Measurements from ENCODE around the gene TMEM139. TPM values are rescaled to one million over a fixed set of nuclear protein-coding genes. Genes with fewer than 3 reads are reported as not detected.

The TMEM139 gene
- total RNA-seq, 2 donors from 2014 or later = 18.4 to 27.2 TPM

DNA sequence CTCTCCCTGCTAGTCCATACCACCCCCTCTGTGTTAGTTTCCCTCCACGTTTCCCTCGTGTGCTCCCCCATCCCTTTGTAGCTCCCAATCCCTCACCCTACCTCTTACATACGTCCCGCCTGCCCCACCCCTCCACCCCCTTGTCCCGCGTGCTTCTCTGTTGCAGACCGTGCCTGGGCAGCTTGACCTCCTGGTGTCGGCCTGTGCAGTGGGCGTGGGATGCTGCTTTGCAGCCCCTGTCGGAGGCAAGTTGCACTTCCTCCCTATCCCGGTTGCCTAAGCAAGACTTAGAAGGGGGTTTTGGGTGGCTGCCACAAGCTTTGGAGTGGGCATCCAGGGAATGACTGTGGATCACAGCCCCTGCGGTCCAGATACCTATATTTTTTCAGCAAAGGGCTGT is 38.9 kb downstream of the TMEM139 start:
- H3K36me3 ChIP-seq = no peaks in the 10 kb centered on the region
- intact Hi-C loops (cut with DNase I) = loop anchor here (5.0 kb wide), 1 partner anchor 89 kb away; no protein-coding TSS in a partner anchor
- H3K27me3 ChIP-seq = no peaks in the 10 kb centered on the region
- H3K4me1 ChIP-seq = no peaks in the 10 kb centered on the region
- no peaks in the 10 kb centered on the region for H3K9me3 ChIP-seq
- H3K27ac ChIP-seq = no peak overlapping the region
- H3K9ac ChIP-seq (ENCODE audit: low read depth in 2 of 2, low read length in 2 of 2) = no peak overlapping the region
- no peak for DNase-seq
- H3K4me3 ChIP-seq = no peak overlapping the region
- TF ChIP-seq CTCF (IDR thresholded peaks at IDR 0.05) = no peak

- Histone ChIP-seq H3K4me3 (no peak overlapping the region), H3K9me3 (no peaks in the 10 kb centered on the region), H3K4me1 (no peaks in the 10 kb centered on the region), H3K36me3 (no peaks in the 10 kb centered on the region), H3K27ac (no peak overlapping the region), H3K27me3 (no peaks in the 10 kb centered on the region), H3K9ac (ENCODE audit: low read depth in 2 of 2, low read length in 2 of 2) (no peak overlapping the region)
- no peak for DNase-seq
- no peak for TF ChIP-seq CTCF (IDR thresholded peaks at IDR 0.05)
- intact Hi-C loops (cut with DNase I) = no loop called here
Observed at GRCh38 chr7:143325240-143325639, 40.5 kb downstream of the TMEM139 start.

- no peaks in the 10 kb centered on the region for H3K36me3 ChIP-seq
- DNase-seq = no peak
- no peak overlapping the region for H3K4me3 ChIP-seq
- intact Hi-C loops (cut with DNase I) = no loop called here
- TF ChIP-seq CTCF (IDR thresholded peaks at IDR 0.05) = no peak
- no peak overlapping the region for H3K9ac ChIP-seq (ENCODE audit: low read depth in 2 of 2, low read length in 2 of 2)
- no peaks in the 10 kb centered on the region for H3K9me3 ChIP-seq
- no peaks in the 10 kb centered on the region for H3K27me3 ChIP-seq
- H3K4me1 ChIP-seq = no peaks in the 10 kb centered on the region
- no peak overlapping the region for H3K27ac ChIP-seq
Observed at GRCh38 chr7:143327903-143328302, 43.1 kb downstream of the TMEM139 start.

- Histone ChIP-seq H3K36me3 (no peaks in the 10 kb centered on the region), H3K4me1 (no peaks in the 10 kb centered on the region), H3K9me3 (no peaks in the 10 kb centered on the region), H3K27me3 (no peaks in the 10 kb centered on the region), H3K27ac (no peak overlapping the region), H3K9ac (ENCODE audit: low read depth in 2 of 2, low read length in 2 of 2) (no peak overlapping the region), H3K4me3 (no peak overlapping the region)
- no peak for DNase-seq
- no peak for TF ChIP-seq CTCF (IDR thresholded peaks at IDR 0.05)
- intact Hi-C loops (cut with DNase I) = no loop called here
Observed at GRCh38 chr7:143329471-143330170, 44.9 kb downstream of the TMEM139 start.

DNA sequence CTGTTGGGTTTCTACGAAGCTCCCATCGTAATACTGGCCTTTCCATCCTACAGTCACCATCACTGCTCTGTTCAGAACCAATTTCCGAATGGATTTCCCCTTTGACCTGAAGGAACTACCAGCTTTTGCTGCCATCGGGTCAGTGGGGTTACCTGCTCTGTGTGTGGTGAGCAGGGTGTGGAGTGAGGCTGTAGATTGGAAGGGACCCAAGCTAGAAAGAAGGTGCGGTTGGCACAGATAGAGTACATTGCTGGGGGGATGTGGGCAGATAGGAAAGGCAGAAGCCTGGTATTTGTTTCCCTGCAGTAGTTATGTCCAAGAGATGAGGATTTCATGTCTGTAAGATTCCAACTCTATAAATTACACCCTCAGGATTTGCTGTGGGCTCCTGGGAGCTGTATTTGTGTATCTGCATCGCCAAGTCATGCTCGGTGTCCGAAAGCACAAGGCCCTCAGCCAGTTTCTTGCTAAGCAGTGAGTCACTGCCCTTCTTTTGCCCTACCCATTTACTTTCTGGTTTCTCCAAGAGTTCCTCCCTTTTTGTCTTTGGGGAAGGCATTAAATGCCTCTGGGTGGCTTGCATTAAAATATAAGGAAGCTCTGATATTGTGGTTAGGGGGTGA is 46.5 kb downstream of the TMEM139 start:
- no peak for TF ChIP-seq CTCF (IDR thresholded peaks at IDR 0.05)
- no peaks in the 10 kb centered on the region for H3K4me1 ChIP-seq
- no peaks in the 10 kb centered on the region for H3K36me3 ChIP-seq
- H3K4me3 ChIP-seq = no peak overlapping the region
- H3K27me3 ChIP-seq = no peaks in the 10 kb centered on the region
- no peaks in the 10 kb centered on the region for H3K9me3 ChIP-seq
- H3K27ac ChIP-seq = no peak overlapping the region
- H3K9ac ChIP-seq (ENCODE audit: low read depth in 2 of 2, low read length in 2 of 2) = no peak overlapping the region
- intact Hi-C loops (cut with DNase I) = no loop called here
- DNase-seq = no peak

All from colonic mucosa (tissue), 4 donors.